Astrocyte (in vitro differentiated cells and primary cell): ENCODE measurements around the gene PUM2. TPM values are rescaled to one million over a fixed set of nuclear protein-coding genes. Genes with fewer than 3 reads are reported as not detected.

Experiments used
- DNase-seq: peaks from one replicate; pipeline ENCODE4 v3.0.0-alpha.2; 2010; ENCODE audit warnings: low read depth
- FAIRE-seq: peaks from 2 replicates; lab custom pipeline; 2011; peaks lifted over from hg19 to GRCh38; lab: Jason Lieb, UNC
- H2AFZ ChIP-seq: 2 replicates; pipeline ENCODE4 v1.6.0; 2012; ENCODE audit warnings: low read depth, low read length, inconsistent platforms
- H3K27ac ChIP-seq: 2 replicates; pipeline ENCODE4 v1.5.1; 2011; ENCODE audit warnings: low read depth, low read length, inconsistent platforms
- H3K27me3 ChIP-seq: 2 replicates; pipeline ENCODE4 v1.6.0; 2011; ENCODE audit warnings: low read length, inconsistent platforms; ENCODE audit not compliant: insufficient read depth
- H3K36me3 ChIP-seq: 2 replicates; pipeline ENCODE4 v1.5.1; 2011; ENCODE audit warnings: low read length, inconsistent platforms; ENCODE audit not compliant: insufficient read depth
- H3K4me1 ChIP-seq: 2 replicates; pipeline ENCODE4 v1.5.1; 2011; ENCODE audit warnings: low read length, inconsistent platforms; ENCODE audit not compliant: insufficient read depth
- H3K4me2 ChIP-seq: 2 replicates; pipeline ENCODE4 v1.6.0; 2012; ENCODE audit warnings: low read length, inconsistent platforms
- H3K4me3 ChIP-seq: 2 replicates; pipeline ENCODE4 v1.5.1; 2011; ENCODE audit warnings: low read depth, mild to moderate bottlenecking, low read length, inconsistent platforms; ENCODE audit not compliant: insufficient read depth
- H3K79me2 ChIP-seq: 2 replicates; pipeline ENCODE4 v1.6.0; 2012; ENCODE audit warnings: mild to moderate bottlenecking, low read length, inconsistent platforms; ENCODE audit not compliant: insufficient read depth
- H3K9ac ChIP-seq: 2 replicates; pipeline ENCODE4 v1.6.0; 2012; ENCODE audit warnings: mild to moderate bottlenecking, low read length, inconsistent platforms
- H3K9me3 ChIP-seq: 2 replicates; pipeline ENCODE4 v1.5.1; 2012; ENCODE audit warnings: low read depth, mild to moderate bottlenecking, low read length, inconsistent platforms; ENCODE audit not compliant: insufficient read depth
- H4K20me1 ChIP-seq: 2 replicates; pipeline ENCODE4 v1.6.0; 2012; ENCODE audit warnings: low read length, inconsistent platforms; ENCODE audit not compliant: insufficient read depth
- H3K27ac Mint-ChIP-seq: one replicate; pipeline ENCODE4 v1.8.0; 2021; ENCODE audit warnings: mild to moderate bottlenecking, mixed read lengths; ENCODE audit not compliant: unreplicated experiment
- H3K27me3 Mint-ChIP-seq: one replicate; pipeline ENCODE4 v1.8.0; 2021; ENCODE audit warnings: low read depth, mixed read lengths; ENCODE audit not compliant: unreplicated experiment
- H3K36me3 Mint-ChIP-seq: one replicate; pipeline ENCODE4 v1.8.0; 2021; ENCODE audit warnings: low read depth, mixed read lengths; ENCODE audit not compliant: unreplicated experiment
- H3K4me1 Mint-ChIP-seq: one replicate; pipeline ENCODE4 v1.8.0; 2021; ENCODE audit warnings: low read depth, mixed read lengths; ENCODE audit not compliant: unreplicated experiment
- H3K4me3 Mint-ChIP-seq: one replicate; pipeline ENCODE4 v1.8.0; 2021; ENCODE audit warnings: mild to moderate bottlenecking, moderate library complexity, mixed read lengths; ENCODE audit not compliant: unreplicated experiment
- H3K9me3 Mint-ChIP-seq: one replicate; pipeline ENCODE4 v1.8.0; 2021; ENCODE audit warnings: mild to moderate bottlenecking, mixed read lengths; ENCODE audit not compliant: unreplicated experiment
- EZH2 ChIP-seq: IDR thresholded peaks from 2 replicates; pipeline ENCODE4 v1.6.1; 2012; ENCODE audit warnings: mild to moderate bottlenecking, low read length, inconsistent platforms; ENCODE audit not compliant: insufficient read depth
- total RNA-seq: library from RNA; stranded (reverse); gene quantifications from 2 replicates; pipeline ENCODE4 v1.2.1, GENCODE V29; 2021
- TF ChIP-seq, protein P1 (sequence below): IDR thresholded peaks from 2 replicates; pipeline ENCODE4 v1.5.1; 2011; ENCODE audit warnings: low read depth, mild to moderate bottlenecking, inconsistent platforms, low read length, moderate library complexity; ENCODE audit not compliant: insufficient read depth

PUM2 gene
- total RNA-seq, 1 donor from 2014 or later = 69.4 TPM

GRCh38 chr2:20254731-20255130 is 95.9 kb downstream of the PUM2 start:
- peaks cover 10% of the 10 kb centered on the region for H3K36me3 Mint-ChIP-seq
- no peaks in the 10 kb centered on the region for H3K27me3 Mint-ChIP-seq

GRCh38 chr2:20250436-20250835 is 100.2 kb downstream of the PUM2 start:
- Histone ChIP-seq H2AFZ (no peak overlapping the region), H4K20me1 (peaks cover 3% of the 10 kb centered on the region), H3K4me1 (no peaks in the 10 kb centered on the region), H3K27ac (no peak overlapping the region), H3K9me3 (no peaks in the 10 kb centered on the region), H3K27me3 (no peaks in the 10 kb centered on the region), H3K4me3 (no peak overlapping the region), H3K36me3 (peaks cover 55% of the 10 kb centered on the region), H3K4me2 (no peak overlapping the region), H3K79me2 (no peaks in the 10 kb centered on the region), H3K9ac (no peak overlapping the region)
- H3K9me3 Mint-ChIP-seq = no peaks in the 10 kb centered on the region
- no peak overlapping the region for H3K4me3 Mint-ChIP-seq
- no peaks in the 10 kb centered on the region for H3K27me3 Mint-ChIP-seq
- DNase-seq (no peak), FAIRE-seq (no peak)
- no peak overlapping the region for H3K27ac Mint-ChIP-seq
- H3K4me1 Mint-ChIP-seq = no peaks in the 10 kb centered on the region
- H3K36me3 Mint-ChIP-seq = peaks cover 15% of the 10 kb centered on the region
- TF ChIP-seq, protein P1, sequence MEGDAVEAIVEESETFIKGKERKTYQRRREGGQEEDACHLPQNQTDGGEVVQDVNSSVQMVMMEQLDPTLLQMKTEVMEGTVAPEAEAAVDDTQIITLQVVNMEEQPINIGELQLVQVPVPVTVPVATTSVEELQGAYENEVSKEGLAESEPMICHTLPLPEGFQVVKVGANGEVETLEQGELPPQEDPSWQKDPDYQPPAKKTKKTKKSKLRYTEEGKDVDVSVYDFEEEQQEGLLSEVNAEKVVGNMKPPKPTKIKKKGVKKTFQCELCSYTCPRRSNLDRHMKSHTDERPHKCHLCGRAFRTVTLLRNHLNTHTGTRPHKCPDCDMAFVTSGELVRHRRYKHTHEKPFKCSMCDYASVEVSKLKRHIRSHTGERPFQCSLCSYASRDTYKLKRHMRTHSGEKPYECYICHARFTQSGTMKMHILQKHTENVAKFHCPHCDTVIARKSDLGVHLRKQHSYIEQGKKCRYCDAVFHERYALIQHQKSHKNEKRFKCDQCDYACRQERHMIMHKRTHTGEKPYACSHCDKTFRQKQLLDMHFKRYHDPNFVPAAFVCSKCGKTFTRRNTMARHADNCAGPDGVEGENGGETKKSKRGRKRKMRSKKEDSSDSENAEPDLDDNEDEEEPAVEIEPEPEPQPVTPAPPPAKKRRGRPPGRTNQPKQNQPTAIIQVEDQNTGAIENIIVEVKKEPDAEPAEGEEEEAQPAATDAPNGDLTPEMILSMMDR = no peak
- no peak for TF ChIP-seq EZH2

More at GRCh38 chr2:20254731-20255130, 95.9 kb downstream of the PUM2 start:
- TF ChIP-seq, protein P1 = no peak
- TF ChIP-seq EZH2 = no peak
- no peaks in the 10 kb centered on the region for H3K9me3 Mint-ChIP-seq
- H4K20me1 ChIP-seq = peaks cover 3% of the 10 kb centered on the region
- H3K36me3 ChIP-seq = peaks cover 42% of the 10 kb centered on the region
- no peaks in the 10 kb centered on the region for H3K4me1 Mint-ChIP-seq
- DNase-seq (no peak), FAIRE-seq (no peak)
- no peak overlapping the region for H3K4me3 Mint-ChIP-seq
- no peaks in the 10 kb centered on the region for H3K9me3 ChIP-seq
- no peak overlapping the region for H3K4me3 ChIP-seq
- no peaks in the 10 kb centered on the region for H3K27me3 ChIP-seq
- no peak overlapping the region for H3K27ac Mint-ChIP-seq
- no peaks in the 10 kb centered on the region for H3K79me2 ChIP-seq
- no peaks in the 10 kb centered on the region for H3K4me1 ChIP-seq
- no peak overlapping the region for H2AFZ ChIP-seq
- no peak overlapping the region for H3K4me2 ChIP-seq
- no peak overlapping the region for H3K9ac ChIP-seq
- H3K27ac ChIP-seq = no peak overlapping the region

DNA sequence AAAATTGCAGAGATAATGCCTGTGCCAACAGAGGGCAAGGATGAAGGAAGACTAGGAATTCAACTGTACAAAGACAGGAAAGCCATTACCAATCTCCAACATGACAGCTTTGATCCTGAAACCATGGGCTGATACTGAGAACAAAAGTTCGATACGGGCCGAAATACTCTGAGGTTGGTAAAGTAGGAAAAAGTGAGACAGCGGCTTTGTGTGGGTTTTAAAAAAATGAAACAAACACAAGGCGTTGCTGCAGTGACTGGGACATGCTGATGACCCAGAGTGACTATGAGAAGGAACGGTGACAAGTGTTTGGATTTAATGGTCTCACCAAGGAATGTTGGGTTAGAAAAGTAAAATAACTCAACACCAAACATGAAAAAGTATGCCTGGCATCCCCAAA is 101.5 kb downstream of the PUM2 start:
- H3K4me1 ChIP-seq = no peaks in the 10 kb centered on the region
- Mint-ChIP-seq H3K4me3 (no peak overlapping the region), H3K36me3 (peaks cover 12% of the 10 kb centered on the region)

More for the DNA sequence above, 101.5 kb downstream of the PUM2 start:
- peaks cover 43% of the 10 kb centered on the region for H3K36me3 ChIP-seq
- no peak overlapping the region for H2AFZ ChIP-seq
- H3K27me3 ChIP-seq = no peaks in the 10 kb centered on the region
- no peaks in the 10 kb centered on the region for H3K79me2 ChIP-seq
- FAIRE-seq (no peak), DNase-seq (no peak)
- Mint-ChIP-seq H3K27me3 (no peaks in the 10 kb centered on the region), H3K27ac (no peak overlapping the region), H3K9me3 (no peaks in the 10 kb centered on the region), H3K4me1 (no peaks in the 10 kb centered on the region)
- TF ChIP-seq, protein P1 = no peak
- no peak for TF ChIP-seq EZH2
- H3K9me3 ChIP-seq = no peaks in the 10 kb centered on the region
- no peak overlapping the region for H3K27ac ChIP-seq
- peaks cover 3% of the 10 kb centered on the region for H4K20me1 ChIP-seq
- H3K9ac ChIP-seq = no peak overlapping the region
- H3K4me2 ChIP-seq = no peak overlapping the region
- no peak overlapping the region for H3K4me3 ChIP-seq
